DMS53 (cell line): ENCODE measurements around the gene AXDND1.
"Not testable (repeated sequence)": the region's sequence is repeated elsewhere in the genome, so short reads cannot be mapped to it uniquely, and the experiment has no call there.

Source experiments
- DNase-seq: peaks from one replicate; lab custom pipeline; 2025; lab: John Stamatoyannopoulos, UW

Gene AXDND1

GRCh38 chr1:179365342-179366092, at the start of gene AXDND1:
Gene AXDND1, plus strand, starts transcription at chr1:179365971. Its CDS starts 539 bp downstream, at chr1:179366510.
- DNase-seq: peak; percentile 94

DNA sequence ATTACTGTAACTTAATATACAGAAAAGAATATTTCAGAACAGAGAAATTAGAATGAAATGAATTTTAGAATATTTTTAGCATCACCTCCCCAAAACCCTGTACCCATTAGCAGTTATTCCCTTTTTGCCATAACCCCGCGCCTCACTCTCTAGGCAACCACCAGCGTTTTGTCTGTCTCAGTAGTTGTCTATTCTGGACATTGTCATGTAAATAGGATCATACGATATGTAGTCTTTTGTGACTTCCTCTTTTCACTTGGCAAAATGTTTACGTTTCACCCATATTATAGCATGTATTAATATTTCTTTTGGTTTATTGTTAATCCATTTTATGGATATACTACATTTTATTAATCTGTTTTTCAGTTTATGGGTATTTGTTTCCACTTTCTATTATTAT, 47.3 kb upstream of the AXDND1 start:
- DNase-seq: no peak

DNA sequence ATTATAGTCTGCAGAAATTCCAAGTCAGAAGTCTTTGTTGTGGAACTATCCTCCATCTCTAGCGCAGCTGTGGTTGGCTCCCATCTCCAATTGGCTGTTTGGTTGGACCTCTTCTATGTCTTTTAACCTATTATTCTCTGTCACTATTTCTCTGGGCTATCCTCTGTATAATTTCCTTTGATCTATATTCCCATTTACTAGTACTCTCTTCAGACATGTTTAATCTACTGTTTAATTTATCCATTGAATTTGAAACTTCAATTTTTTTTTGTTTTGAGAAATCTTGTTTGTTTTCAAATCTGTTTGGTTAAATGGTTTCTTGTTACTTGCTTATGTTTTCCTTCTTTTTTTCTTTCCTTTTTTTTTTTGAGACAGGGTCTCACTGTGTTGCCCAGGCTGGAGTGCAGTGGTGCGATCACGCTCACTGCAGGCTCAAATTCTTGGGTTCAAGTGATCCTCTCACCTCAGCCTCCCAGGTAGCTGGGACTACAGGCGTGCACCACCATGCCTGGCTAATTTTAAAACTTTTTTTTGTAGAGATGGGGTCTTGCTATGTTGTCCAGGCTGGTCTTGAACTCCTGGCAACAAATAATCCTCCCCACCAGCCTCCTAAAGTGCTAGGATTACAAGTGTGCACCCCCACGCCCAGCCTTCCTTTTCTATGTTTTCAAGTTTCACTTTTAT, 44.1 kb upstream of the AXDND1 start:
- no peak for DNase-seq

DNA sequence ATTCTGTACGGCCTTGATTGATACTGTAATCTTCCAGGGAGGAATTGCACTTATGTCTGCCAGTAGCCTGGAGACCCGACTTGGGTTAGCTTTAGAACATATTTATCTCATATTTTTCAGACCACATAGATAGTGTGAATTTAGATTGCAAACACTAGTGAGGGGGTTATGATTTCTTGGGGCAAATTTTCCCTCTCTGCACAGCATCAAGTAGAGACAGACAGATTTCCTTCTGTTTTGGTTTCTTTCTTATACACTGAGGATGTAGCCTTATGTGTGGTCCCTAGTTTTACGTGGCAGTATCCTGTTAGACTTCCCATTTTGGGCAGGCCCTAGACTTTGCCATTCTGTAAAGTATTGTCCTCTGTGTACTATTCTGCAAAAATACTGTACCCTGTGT, 43.2 kb upstream of the AXDND1 start:
- DNase-seq: no peak

GRCh38 chr1:179323436-179323835, 42.3 kb upstream of the AXDND1 start:
- no peak for DNase-seq

GRCh38 chr1:179325836-179326235, 39.9 kb upstream of the AXDND1 start:
- no peak for DNase-seq

DNA sequence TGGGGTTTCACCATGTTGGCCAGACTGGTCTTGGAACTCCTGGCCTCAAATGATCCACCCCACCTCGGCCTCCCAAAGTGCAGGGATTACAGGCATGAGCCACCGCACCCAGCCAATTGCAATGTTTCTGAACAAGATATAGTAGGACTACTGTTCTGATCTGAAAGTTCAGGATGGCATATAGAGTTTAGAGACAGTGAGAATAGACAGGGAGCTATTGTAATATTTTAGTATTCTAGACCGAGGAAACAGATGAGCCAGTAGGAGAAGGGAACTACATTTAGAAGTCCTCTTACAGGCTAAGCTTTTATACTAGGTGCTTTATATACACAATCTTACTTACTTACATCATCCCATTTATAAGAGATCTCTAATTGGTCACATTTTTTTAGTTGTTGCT, 39.0 kb upstream of the AXDND1 start:
- DNase-seq: no peak

DNA sequence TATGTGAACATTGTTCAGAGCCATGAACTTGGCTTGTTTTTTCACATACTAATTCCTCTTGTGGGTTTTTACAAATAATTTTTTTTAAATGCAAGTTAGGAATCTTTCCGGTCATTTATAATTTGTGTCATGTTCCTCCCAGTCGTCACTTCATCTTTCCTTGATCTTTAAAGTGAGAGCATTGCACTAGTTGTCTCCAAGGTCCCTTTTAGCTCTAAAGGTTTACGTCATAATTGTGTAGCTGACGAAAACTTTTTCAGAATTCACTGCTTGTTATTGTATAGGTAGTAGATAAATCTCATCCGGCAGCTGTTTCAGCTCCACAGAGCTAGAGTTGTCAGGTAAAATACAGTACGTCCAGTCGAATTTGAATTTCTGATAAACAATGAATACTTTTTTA, 38.6 kb upstream of the AXDND1 start:
- no peak for DNase-seq

DNA sequence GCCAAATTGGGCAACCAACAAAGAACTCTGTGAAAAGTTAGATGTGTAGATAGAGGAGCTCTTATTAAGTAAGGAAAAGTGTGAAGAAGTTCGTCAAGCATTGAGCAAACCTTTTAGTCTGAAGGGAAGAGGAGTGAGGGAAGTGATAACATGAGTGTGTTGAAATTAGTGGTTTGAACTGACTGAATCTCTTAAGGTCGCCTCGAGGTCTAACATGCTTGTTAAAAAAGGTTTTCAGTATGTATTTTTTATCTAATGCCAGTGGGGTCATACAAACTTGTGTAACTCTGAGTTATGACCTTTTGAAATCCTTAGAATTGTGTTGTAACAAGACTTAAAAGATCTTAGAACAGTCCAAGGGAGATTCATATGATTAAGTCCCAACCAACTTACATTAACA, 38.1 kb upstream of the AXDND1 start:
- DNase-seq: no peak

- DNase-seq: no peak
Measured at GRCh38 chr1:179329862-179330261, 35.9 kb upstream of the AXDND1 start.

DNA sequence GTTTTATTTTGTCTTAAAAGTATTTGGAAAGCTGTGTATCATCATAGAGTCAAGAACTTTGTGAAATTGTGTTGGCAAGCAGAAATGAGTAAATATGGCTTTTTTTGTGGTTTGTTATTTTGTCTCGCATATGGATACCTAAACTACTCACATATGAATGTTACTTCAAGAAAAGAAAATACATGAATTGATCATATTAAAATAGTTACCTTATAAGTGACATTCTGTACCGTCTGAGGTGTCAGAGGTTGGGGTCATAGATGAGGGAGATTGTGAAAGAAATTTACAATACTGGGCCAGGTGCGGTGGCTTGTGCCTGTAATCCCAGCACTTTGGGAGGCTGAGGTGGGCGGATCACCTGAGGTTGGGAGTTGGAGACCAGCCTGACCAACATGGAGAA, 31.3 kb upstream of the AXDND1 start:
- DNase-seq: no peak

DNA sequence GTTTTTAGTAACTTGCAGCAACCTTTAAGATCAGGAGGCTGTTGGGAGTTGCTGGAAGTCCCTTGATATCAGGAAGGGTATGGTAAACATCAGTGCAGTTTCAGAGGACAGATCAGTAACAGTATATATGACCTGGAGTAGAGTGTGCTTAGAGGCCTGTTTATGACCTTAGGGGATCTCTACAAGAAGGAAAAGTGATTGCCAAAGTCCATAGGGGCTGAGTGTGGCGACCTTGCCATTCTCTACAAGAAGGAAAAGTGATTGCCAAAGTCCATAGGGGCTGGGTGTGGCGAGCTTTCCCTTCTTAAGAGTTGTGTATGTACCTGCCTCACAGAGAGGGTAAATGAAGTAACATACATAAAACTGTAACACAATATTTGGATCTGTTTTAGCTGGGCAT, 28.5 kb upstream of the AXDND1 start:
- no peak for DNase-seq

GRCh38 chr1:179337942-179338560, 27.7 kb upstream of the AXDND1 start:
- no peak for DNase-seq

GRCh38 chr1:179340918-179341317, 24.9 kb upstream of the AXDND1 start:
- no peak for DNase-seq

DNA sequence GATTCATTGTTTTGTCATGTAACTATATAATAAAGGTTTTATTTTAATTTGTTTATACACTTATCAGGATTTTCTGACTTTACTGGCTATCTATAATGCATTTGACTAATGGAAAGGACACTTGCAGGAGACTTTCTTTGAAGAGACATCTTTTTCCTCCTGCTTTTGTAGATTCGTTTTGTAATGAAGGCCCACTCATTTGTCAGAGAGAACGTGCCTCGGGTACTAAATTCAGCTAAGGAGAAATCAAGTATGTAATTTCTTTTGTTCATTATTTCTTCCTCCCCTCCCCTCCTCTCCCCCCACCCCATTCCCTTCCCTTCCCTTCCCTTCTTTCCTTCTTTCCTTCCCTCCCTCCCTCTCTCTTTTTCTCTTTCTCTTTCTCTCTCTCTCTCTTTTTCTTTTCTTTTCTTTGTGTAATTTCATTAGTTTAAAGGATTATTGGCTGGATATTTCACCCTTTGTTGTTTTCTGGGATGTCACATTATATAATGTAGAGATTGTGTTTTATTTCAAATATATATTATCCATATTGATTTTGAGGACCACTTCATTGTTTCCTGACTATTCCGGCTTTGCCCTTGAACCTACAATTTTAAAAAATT, 23.7 kb upstream of the AXDND1 start:
- DNase-seq: no peak

- DNase-seq: peak; percentile 21
Measured at GRCh38 chr1:179342740-179343404, 22.9 kb upstream of the AXDND1 start.

GRCh38 chr1:179351281-179351680, 14.5 kb upstream of the AXDND1 start:
- DNase-seq: no peak

- DNase-seq: no peak
Measured at GRCh38 chr1:179352236-179352635, 13.5 kb upstream of the AXDND1 start.

DNA sequence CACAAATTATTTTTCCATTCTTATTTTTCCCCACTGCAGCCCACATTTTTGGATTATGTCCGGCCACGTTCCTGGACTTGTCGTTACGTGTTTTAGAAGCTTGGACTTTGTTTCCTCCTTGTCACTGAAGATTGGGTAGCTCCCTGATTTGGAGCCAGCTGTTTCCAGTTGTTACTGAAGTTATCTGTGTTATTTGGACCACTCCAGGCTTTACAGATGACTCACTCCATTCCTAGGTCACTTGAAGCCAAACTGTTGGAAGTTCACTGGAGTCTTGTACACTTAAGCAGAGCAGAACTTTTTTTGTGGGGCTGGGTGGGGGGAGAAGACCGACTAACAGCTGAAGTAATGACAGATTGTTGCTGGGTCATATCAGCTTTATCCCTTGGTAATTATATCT, 12.2 kb upstream of the AXDND1 start:
- no peak for DNase-seq

GRCh38 chr1:179361631-179362030, 4.1 kb upstream of the AXDND1 start:
- DNase-seq: not testable (repeated sequence)

DNA sequence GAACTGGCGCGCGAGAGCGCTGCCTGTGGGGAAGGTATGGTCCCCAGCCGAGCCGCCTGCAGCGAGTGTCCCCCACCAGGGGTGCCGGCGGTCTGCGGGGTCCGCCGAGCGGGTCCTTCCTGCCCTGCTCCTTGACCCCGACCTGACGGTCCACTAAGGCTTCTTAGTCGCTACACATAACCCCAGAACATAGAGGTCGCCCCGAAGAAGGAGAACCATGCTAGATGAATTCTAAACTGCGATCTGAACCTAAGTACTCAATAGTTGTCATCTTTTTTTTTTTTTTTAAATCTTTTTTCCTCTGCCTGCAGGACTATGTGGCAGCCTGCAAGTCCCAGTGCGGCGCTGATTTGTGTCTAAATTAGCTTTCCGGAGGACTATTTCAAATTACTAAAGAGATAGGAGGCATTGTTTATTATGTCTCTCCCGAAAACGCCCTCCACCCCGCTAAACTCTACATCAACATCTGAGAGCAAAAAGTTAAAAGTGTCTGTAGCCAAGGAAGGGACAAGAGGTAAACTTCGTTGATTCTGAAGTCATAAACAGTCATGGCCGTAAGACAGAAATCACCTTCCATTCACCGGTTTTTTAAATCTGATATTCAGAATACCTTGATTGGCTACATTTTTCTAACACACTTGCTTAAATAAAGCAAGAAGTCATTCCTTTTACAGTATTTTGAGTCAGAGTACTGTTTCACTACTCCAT, 476 bp downstream of the AXDND1 start:
- peak; percentile 67 for DNase-seq
